KBM-7 (cell line): ENCODE measurements around the gene NEURL1.

Experiments
- DNase-seq: peaks from one replicate; pipeline ENCODE4 v3.0.0-alpha.2; 2015
- in situ Hi-C: fragments of 300-500 bp; cut with MboI; formaldehyde crosslinking; loops from 2 replicates; pipeline ENCODE4 v1.14.3; 2020; ENCODE audit warnings: low sequenced_read_pairs, low pct_unique_long_range_greater_than_20kb, mixed read lengths

Gene NEURL1

DNA sequence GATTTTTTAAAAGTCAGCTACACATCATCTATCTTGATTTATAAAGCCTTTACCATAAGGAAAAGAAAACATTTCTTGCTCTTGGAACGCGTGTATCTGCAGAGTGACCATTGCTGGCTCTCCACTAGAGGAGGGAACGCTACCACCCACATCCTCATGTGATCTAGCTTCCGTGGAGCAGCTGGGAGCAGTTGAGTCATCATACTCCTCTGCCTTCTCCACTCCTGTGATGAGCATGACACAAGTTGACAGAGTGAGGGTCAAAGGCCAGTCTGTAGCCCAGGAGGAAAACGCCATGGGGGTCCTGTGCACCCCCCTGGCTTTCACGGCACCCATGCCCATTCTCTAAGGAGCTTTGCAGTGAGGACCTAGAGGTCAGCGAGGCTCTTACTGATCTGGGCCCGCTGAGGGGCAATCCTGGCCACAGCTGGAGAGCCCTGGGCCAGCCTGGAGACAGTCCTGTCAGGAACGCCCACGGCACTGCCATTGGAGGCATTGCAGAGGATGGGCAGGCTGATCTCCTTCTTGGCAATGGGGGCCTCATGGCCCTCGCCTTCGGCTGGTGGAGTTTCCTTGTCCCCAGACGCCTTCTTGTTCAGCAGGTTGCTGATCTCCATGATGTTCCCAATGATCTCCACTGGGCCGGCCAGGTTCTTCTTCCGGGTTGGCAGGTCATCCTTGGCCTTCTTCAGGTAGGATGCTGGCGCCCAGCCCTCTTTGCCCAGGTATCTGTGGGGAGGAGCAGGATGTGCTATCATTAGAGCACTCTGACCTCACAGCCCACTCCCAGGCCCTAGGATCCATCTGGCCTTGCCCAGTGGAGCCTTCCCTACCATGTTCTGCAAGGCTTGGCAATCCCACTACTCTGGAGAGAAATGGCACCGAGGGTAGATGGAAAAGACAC, 119.2 kb downstream of the NEURL1 start:
- DNase-seq = no peak
- in situ Hi-C loops = no loop called here

DNA sequence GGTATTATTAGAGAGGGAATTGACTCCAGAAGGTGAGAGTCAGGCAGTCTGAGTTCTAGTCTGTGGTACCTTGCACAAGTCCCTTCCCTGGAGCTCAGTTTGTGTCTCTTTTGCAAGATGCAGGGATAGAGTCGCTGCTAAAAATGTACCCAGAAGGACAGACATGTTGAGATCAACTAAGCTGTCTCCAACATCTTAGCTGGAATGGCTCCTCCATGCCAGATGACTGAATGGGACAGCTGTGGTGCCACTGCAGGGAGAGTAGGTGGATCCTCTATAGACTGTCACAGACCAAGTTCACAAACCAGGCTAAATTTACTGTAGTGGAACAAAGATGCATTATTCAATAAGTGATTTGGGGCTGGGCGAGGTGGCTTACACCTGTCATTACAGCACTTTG, 120.1 kb downstream of the NEURL1 start:
- in situ Hi-C loops = no loop called here
- DNase-seq = no peak

DNA sequence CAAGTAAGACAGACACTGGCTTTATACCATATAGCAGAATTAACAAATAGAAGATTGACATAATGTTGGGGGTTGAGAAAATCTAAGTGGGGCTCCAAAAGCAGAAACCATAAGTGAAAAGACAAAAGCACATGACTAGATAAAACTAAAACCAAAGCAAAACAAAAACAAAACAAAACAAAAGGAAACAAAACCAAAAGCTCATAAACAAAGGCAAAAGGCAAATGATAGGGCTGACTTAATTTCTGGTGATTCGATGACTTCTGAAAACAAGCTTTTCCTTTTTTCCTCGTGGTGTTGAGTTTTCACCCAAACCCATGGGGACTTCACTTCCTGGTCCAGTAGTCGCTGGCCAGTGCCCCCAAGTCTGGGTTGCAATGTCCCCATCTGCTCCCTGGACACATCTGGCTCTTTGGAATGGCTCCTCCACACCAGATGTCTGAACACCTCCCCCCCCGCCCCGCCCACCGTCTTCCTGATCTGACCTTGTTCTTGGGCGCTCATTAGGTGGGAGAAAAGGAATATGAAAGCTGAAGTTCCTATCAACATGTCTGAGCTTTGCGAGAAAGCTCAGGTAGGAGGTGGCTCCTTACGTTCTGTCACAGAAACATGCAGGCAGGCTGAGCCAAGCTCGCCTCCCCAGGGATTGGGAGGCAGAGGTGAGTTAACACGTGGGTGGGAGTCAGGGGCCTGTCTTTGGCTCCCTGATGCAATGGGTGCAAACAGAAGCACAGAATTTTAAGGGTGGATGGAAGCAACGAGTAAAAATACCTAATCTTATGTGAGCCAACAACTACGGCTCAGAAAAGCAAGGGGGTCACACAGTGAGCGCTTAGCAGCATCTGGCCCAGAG, 121.0 kb downstream of the NEURL1 start:
- in situ Hi-C loops = no loop called here

DNA sequence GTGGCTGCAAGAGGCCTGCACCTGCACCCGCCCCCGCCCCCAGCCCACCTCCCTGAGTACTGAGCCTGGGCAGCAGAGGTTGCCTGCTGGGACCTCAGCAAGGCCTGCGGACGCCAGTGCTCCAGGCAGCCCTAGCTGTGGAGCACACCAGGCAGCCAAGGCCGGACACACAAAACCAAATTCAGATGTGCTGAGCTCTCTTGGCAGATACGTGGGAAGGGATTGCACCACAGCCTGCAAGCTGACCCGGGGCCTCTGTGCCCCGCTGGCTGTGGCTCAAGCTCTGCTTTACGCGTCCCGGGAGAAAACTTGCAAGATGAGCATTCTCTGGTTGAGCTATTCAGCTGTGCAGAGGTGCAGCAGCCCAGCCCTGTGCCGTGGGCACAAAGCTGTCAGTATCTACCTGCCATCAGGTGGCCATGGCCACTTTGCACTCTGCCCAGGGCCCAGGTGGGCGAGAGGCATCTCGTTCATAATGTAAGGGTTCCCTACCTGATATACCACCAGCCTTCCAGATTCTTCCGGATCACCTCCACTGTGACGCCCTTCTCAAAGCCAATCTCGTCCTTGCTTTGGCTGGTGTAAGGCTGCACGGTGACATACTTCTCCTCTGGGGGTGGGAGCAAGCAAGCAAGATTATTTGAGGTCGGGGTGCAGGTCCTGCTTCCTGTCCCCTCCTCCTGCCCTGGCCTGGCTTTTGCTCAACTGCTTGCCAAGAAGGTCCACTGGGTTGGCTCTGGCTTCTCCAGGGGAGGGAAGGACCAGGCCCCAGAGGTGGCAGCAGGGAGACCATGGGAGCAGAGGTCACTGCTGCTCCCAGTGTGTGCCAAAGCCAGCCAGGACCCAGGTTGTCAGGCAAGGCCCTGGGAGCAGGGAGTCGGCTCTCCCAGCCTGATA, 123.4 kb downstream of the NEURL1 start:
- in situ Hi-C loops = no loop called here
- DNase-seq = no peak

More for the DNA sequence above, 121.0 kb downstream of the NEURL1 start:
- DNase-seq = no peak

DNA sequence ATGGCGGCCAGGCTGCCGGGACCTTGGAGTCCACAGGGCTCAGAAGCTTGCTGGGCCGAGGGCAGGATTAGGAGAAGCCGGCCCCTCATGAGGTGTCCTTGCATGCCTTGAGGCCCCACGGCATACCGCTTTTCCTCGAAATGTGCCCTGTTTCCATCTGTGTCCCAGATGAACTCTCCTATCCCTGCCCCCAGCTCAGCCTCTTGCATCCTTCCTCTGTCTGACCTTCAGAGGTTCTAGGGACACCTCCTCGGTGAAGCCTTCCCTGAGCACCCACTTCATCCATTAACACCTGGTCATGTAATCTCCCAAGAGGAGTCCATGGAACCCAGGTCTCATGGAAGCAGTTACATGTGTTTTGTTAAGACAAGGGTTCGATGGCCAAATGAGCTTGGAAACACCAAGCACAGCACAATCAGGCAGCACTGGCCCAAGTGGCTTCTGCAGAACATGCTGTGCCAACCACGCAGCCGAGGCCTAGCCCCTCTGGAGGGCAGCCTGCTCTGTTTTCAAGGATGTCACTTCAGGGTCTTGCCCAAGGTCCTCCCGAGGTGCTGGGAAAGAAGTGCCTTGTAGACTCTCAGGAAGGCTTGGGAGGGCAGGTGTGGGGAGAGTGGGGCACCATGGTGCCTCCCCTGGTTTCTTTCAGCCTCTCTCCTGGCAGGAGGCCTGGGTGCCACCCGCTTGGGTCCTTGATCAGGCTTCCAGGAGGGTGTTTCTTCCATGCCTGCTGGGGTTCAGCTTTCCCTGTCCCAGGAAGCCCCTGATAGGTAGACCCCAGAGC, 124.3 kb downstream of the NEURL1 start:
- no peak for DNase-seq
- in situ Hi-C loops = no loop called here

DNA sequence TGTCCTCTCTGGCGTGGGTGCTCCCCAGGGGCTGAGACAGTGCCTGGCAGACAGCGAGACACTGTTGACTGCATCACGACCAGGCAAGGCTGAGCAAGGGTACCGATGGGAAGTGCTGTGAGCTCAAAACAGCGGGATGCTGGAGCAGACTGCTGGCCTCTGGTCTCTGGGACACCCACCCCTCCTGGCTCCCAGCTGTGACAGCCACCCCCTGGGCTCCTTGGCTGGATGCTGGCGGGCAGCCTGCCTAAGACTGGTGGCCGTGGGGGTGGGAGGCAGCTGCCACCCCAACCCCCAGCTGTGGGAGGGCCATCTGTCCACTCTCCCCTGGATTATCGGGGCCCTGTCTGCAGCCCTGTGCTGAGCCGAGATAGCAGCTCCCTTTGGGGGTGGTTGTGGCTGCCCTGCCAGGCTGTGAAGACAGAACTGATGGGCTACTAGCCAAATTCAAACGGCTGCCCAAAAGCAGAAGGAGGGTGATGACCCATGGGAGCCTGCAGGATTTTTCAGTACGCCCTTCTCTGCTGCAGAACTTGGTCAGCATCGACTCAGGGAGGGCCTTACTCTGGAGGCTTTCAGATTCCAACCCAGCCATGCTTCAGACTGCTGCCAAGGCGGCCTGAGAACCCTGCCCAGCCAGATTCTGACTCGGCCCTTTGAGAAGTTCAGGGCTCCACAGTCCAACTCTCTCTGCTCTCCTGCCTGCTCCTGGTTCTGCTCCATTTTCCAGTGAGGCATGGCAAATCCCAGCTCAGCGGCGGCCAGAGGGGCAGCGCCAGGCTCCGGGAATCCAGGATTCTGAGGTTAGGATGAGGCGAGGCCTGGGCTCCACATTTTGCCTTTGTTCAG, 125.3 kb downstream of the NEURL1 start:
- no peak for DNase-seq
- in situ Hi-C loops = no loop called here

DNA sequence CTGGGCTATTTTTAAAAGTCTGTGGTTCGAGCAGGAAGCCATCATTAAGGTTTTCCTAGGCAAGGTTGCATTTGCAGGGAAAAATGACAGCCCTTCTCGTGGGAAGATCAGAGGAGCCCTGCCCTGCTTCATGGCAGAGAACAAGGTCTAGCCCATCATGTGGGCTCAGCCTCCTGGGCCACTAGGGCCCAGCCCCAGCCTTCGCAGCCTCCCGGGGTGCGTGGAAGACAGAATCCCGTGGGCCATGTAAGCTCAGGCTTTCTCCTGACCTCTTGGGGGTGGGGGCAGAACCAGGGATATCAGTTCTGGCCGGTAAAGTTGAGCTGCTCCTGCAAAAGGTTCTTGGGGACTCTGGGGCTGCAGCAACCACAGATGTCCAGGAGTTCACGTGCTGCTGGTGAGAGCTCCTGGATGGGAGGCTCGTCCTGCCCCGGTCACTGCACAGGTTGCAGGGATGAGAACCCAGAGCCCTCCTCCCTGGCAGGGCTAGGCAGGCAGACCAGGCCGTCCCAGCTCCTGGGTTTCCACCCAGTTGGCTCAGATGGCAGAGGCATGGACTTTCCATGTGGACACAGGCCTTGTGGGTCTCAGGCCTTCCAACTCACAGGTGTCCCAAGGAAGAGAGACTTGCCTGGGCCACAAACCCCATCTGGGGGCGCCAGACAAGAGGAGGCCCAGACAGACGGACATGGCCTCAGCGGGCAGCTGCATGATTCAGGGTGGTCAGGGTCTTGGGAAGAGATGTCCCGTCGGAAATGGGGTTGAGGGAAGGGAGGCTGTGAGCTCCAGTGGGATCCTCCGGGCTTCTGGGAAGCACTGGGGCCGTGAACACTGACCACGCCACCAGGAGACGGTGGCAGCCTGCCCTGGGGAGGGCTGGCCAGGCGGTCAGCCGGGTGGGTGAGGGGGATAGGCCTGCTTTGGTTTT, 126.2 kb downstream of the NEURL1 start:
- in situ Hi-C loops = no loop called here
- DNase-seq = no peak

DNA sequence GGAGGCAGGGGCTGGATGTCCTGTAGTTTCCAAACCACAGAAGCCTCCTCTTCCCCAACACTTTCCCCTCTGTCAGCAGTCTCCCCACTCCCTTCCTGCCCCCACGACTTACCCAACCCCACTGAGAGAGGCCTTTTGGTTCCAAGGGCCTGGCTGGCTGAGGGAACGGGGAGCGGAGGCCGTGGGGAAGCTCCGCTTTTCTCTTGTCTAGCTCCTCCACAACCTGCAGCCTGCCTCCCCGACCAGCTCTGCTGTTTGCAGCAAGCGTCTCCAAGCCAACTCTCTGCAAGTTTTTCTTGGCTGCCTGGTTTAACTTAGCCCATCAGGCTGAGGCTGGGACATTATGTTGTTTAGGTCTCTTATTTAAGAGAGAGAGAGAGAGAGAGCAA, 126.8 kb downstream of the NEURL1 start:
- in situ Hi-C loops = no loop called here
- DNase-seq = no peak

DNA sequence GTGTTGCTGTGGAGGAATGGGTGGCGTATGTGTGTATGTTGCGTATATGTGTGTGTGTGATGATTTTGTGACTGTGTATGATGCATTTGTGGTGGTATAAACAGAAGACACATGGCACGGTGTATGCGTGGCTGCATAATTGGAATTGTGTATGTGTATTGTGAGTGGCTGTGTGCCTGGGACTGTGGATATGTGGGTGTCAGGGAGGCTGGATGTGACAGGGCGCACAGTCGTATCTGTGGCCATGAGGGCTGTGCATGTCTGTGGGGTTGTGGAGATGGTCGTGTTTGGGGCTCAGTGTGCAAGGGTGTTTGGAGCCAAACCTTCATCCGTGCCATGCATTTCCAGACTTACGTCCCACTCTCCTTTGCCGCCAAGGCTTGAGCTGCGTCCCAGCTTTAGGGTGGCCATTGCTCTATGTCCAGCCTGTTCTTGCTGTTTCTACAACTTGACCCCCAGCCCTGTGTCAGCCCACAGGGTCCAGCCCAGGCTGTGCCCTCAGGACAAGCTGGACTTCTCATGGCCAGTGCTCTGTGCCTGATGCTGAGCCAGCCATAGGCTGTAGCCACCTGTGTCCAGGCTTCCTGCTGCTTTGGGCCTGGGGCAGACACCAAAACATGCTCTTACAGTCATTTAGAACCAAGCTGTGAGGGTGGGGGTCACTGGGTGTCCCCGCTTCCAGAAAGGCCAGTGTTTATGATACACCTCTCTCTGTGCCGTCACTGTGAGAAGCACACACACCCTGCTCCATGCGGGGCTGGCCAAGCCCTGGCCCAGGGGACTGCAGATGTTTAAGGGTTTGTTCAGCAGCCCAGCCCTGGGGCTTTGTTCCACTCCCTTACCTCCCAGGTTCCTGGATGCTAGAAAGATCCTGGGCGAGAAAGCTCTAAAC, 127.6 kb downstream of the NEURL1 start:
- no peak for DNase-seq
- in situ Hi-C loops = no loop called here

DNA sequence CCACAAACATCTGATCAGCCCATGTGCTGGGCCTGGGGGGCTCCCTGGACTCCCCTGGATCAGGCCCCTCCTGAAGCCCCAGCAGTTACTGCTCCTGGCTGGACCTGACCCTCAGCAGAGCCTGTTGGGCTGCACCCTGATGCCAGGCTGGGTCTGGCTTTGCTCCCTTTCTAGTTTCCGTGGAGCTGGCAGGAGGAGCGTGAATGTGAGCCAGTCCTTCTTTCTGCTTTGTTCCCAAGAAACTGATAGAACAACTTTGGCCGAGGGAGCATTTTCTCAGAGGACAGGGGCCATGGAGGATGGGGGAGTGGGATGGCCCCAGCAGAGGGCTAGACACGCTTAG, 128.2 kb downstream of the NEURL1 start:
- in situ Hi-C loops = no loop called here

DNA sequence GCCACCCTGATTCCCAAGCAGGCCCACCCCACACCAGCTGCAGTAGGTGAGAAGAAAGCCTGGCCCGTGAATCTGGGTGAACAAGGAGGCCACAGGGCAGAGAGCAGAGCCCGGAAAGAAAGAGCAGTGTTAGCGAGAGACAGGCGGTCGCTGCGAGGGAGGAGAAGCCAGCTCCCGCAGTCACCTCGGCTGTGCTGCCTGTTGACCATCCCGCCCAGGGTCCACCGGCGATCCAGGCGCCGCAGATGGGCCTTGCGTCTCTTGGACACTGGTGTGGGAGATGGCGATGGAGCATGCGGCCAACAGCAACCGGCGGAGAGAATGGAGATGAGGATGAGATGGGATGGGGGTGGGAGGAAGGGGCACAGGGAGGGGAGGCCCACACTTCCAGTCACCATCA, 128.8 kb downstream of the NEURL1 start:
- in situ Hi-C loops = no loop called here
- DNase-seq = no peak

More for the DNA sequence above, 128.2 kb downstream of the NEURL1 start:
- no peak for DNase-seq

DNA sequence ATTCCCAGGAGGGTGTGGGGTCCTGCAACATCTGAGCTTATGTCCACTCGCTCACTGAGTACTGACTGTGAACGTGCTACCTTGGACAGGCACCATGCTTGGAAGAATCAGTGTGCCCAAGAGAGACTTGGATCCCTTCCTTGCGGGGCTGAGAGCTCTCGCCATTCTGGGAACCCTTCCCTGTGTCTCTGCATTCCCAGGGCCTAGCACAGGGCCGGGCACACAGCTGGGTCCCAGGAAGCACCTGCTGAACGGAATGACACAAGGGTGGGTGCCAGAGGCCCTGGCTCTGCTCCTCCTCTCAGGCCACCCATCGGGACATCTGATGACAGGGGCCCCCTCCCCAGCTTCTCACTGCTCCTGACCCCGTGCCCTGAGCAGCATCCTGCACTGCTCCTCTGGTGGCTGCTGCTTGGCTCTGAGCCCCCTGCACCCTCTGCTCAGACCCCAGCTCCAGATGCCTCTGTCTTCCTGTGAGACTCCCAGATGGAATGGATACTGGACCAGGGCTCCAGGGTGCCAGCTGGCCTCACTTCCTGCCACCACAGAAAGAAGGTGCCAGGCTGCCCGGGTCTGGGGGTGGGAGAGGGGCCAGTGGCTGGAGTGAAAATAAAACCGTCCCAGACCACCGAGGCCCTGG, 129.6 kb downstream of the NEURL1 start:
- DNase-seq = no peak

DNA sequence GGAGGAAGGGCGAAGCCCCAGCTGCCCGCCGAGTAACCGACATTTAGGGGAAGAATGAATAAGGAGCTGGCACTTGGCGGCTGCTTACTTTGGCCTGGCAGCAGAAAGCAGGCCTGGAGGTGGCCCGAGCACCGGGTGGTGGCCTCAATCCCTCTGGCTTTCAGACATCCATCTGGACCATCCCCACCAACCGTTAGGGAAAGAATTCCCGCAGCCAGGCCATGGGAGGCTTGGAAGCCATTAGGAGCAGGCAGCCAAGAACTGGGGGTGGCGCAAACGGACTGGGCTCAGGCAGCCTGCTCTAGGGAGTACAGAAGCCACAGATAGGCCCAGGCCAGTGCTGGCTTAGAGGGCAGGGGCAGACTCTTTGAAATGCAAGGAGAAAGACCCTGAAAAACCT, 132.7 kb downstream of the NEURL1 start:
- in situ Hi-C loops = no loop called here
- no peak for DNase-seq

More for the DNA sequence above, 129.6 kb downstream of the NEURL1 start:
- in situ Hi-C loops = no loop called here

DNA sequence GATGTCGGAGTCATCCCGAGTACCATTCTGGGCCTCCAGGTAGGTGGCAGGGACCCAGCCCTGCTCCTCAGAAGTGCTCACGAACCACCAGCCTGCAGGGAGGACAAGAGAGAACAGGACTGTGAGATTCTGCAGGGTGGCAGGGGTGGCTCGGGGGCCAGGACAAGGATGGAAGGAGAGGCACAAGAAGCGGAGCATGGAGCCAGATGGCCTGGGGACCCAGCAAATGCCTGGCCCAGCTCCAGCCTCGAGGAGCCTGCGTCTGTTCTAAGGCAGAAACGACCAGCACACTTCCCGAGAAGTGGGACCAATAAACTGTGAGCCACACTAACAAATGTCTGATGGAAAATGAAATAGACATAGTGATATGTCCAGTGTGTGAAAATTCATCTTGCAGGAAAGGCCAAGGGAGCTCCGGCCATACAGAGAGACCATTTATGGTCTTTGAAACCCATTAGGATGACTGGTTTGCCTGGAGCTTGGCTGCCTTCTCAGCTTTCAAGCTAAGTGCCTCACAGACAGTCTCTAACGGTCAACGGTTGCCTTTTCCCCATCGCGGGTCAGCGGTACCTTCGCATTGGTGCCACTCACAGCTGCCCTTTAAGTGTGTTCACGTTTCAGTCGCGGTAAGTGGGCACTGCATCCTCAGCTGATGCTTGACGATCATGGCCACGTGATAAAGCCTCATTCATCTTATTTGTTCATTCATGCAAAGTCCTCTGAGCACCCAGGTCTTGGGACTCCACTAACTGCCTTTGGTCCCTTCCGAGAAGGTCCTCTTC, 133.8 kb downstream of the NEURL1 start:
- in situ Hi-C loops = no loop called here
- DNase-seq = no peak

DNA sequence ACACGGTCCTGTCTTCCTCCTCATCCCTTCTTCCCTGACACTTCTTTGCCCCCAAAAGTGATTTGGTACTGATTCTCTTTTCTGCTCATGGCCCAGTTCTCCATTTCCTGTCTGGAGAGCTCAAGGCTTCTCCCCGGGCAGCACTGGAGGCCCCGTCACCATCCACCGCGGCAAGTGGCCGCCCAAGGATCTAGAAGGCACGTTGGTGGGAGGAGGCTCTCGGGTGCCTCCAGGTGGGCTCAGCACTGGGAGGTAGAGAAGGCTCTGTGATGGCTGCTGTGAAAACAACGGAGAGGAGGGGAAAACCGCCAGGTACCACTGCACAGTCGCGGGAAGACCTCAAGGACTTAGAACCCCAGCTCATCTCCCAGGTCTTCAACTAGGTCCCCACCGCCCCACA, 134.4 kb downstream of the NEURL1 start:
- in situ Hi-C loops = no loop called here
- no peak for DNase-seq
